ENCODE data around the gene DPF3. TPM values are rescaled to one million over a fixed set of nuclear protein-coding genes. Genes with fewer than 3 reads are reported as not detected.
A peak's percentile ranks its signal among the peaks of the same experiment; 100 is the strongest.

DPF3 gene
- total RNA-seq, 2 experiments from 2014 or later: 0.25 to 0.39 TPM

GRCh38 chr14:72812292-72812851 lies 81.5 kb downstream of the DPF3 start:
- Mint-ChIP-seq H3K4me3 (no peak overlapping the region), H3K27me3 (no peaks in the 10 kb centered on the region), H3K36me3 (ENCODE audit: low read depth) (no peaks in the 10 kb centered on the region), H3K27ac (no peak overlapping the region), H3K9me3 (ENCODE audit: low read depth) (no peaks in the 10 kb centered on the region), H3K4me1 (peaks cover 27% of the 10 kb centered on the region)
- POLR2A ChIA-PET: no interaction called here
- no peak for DNase-seq
- CTCF ChIA-PET: no interaction called here
- intact Hi-C loops (cut with DNase I, micrococcal nuclease): no loop called here
- no peak for ATAC-seq

GRCh38 chr14:72810201-72810600 lies 83.7 kb downstream of the DPF3 start:
- ATAC-seq (peak; percentile 99), DNase-seq (peak; percentile 75)
- Mint-ChIP-seq H3K27ac (peak overlapping the region; percentile 81), H3K9me3 (ENCODE audit: low read depth) (no peaks in the 10 kb centered on the region), H3K27me3 (no peaks in the 10 kb centered on the region), H3K36me3 (ENCODE audit: low read depth) (no peaks in the 10 kb centered on the region), H3K4me1 (peaks cover 23% of the 10 kb centered on the region), H3K4me3 (no peak overlapping the region)
- ChIA-PET POLR2A (no interaction called here), CTCF (no interaction called here)
- intact Hi-C loops (cut with DNase I, micrococcal nuclease): loop anchor here in 1 of 2 experiments (1.0 kb wide), 1 partner anchor 292 kb away; no protein-coding TSS in a partner anchor

- POLR2A ChIA-PET: no interaction called here
- Mint-ChIP-seq H3K4me3 (no peak overlapping the region), H3K27me3 (no peaks in the 10 kb centered on the region), H3K27ac (peak overlapping the region; percentile 53), H3K9me3 (ENCODE audit: low read depth) (no peaks in the 10 kb centered on the region), H3K4me1 (peaks cover 23% of the 10 kb centered on the region), H3K36me3 (ENCODE audit: low read depth) (no peaks in the 10 kb centered on the region)
- ATAC-seq (no peak), DNase-seq (no peak)
- CTCF ChIA-PET: interaction anchor here (0.6 to 0.9 kb wide), 2 partner anchors 12 to 128 kb away, joined by 3 read pairs; no protein-coding TSS in a partner anchor
- intact Hi-C loops (cut with DNase I, micrococcal nuclease): no loop called here
These were observed 84.8 kb downstream of the DPF3 start for GRCh38 chr14:72809063-72809462.

- H3K36me3 Mint-ChIP-seq (ENCODE audit: low read depth): no peaks in the 10 kb centered on the region
- CTCF ChIA-PET: interaction anchor here (0.6 to 1.2 kb wide), 5 partner anchors 8 to 291 kb away, joined by 3 read pairs; no protein-coding TSS in a partner anchor
- H3K9me3 Mint-ChIP-seq (ENCODE audit: low read depth): no peaks in the 10 kb centered on the region
These were observed 85.3 kb downstream of the DPF3 start for GRCh38 chr14:72808564-72808963.

GRCh38 chr14:72802588-72802946 lies 91.3 kb downstream of the DPF3 start:
- no peak for ATAC-seq
- H3K36me3 Mint-ChIP-seq (ENCODE audit: low read depth): no peaks in the 10 kb centered on the region
- no peak overlapping the region for H3K4me3 Mint-ChIP-seq
- CTCF ChIA-PET: no interaction called here
- POLR2A ChIA-PET: interaction anchor here (0.6 kb wide), 1 partner anchor 226 kb away, joined by 5 read pairs; no protein-coding TSS in a partner anchor
- peaks cover 3% of the 10 kb centered on the region for H3K9me3 Mint-ChIP-seq (ENCODE audit: low read depth)
- no peak overlapping the region for H3K27ac Mint-ChIP-seq
- DNase-seq: no peak
- H3K27me3 Mint-ChIP-seq: no peaks in the 10 kb centered on the region
- H3K4me1 Mint-ChIP-seq: peaks cover 6% of the 10 kb centered on the region
- intact Hi-C loops (cut with DNase I, micrococcal nuclease): no loop called here

More at GRCh38 chr14:72808564-72808963, 85.3 kb downstream of the DPF3 start:
- Mint-ChIP-seq H3K27me3 (no peaks in the 10 kb centered on the region), H3K4me3 (no peak overlapping the region), H3K27ac (no peak overlapping the region), H3K4me1 (peaks cover 23% of the 10 kb centered on the region)
- DNase-seq (no peak), ATAC-seq (no peak)
- POLR2A ChIA-PET: no interaction called here
- intact Hi-C loops (cut with DNase I, micrococcal nuclease): no loop called here

- Mint-ChIP-seq H3K4me3 (no peak overlapping the region), H3K36me3 (ENCODE audit: low read depth) (no peaks in the 10 kb centered on the region), H3K9me3 (ENCODE audit: low read depth) (peaks cover 3% of the 10 kb centered on the region), H3K27ac (no peak overlapping the region), H3K27me3 (no peaks in the 10 kb centered on the region), H3K4me1 (peaks cover 6% of the 10 kb centered on the region)
- intact Hi-C loops (cut with DNase I, micrococcal nuclease): no loop called here
- ATAC-seq (no peak), DNase-seq (no peak)
- ChIA-PET POLR2A (no interaction called here), CTCF (no interaction called here)
These were observed 91.9 kb downstream of the DPF3 start for GRCh38 chr14:72801836-72802587.

GRCh38 chr14:72801381-72801812 lies 92.5 kb downstream of the DPF3 start:
- Mint-ChIP-seq H3K27ac (peak overlapping the region; percentile 23), H3K4me1 (peaks cover 6% of the 10 kb centered on the region), H3K36me3 (ENCODE audit: low read depth) (no peaks in the 10 kb centered on the region), H3K9me3 (ENCODE audit: low read depth) (peaks cover 3% of the 10 kb centered on the region), H3K27me3 (no peaks in the 10 kb centered on the region), H3K4me3 (no peak overlapping the region)
- ChIA-PET CTCF (no interaction called here), POLR2A (no interaction called here)
- peak; percentile 17 for DNase-seq
- ATAC-seq: peak; percentile 97
- intact Hi-C loops (cut with DNase I, micrococcal nuclease): no loop called here

- POLR2A ChIA-PET: no interaction called here
- ATAC-seq (no peak), DNase-seq (no peak)
- CTCF ChIA-PET: no interaction called here
- Mint-ChIP-seq H3K4me3 (no peak overlapping the region), H3K36me3 (ENCODE audit: low read depth) (no peaks in the 10 kb centered on the region), H3K9me3 (ENCODE audit: low read depth) (peaks cover 3% of the 10 kb centered on the region), H3K27me3 (no peaks in the 10 kb centered on the region), H3K4me1 (peaks cover 6% of the 10 kb centered on the region), H3K27ac (no peak overlapping the region)
- intact Hi-C loops (cut with DNase I, micrococcal nuclease): no loop called here
These were observed 93.0 kb downstream of the DPF3 start for GRCh38 chr14:72800848-72801370.

- Mint-ChIP-seq H3K4me3 (no peak overlapping the region), H3K4me1 (peaks cover 6% of the 10 kb centered on the region), H3K36me3 (ENCODE audit: low read depth) (no peaks in the 10 kb centered on the region), H3K9me3 (ENCODE audit: low read depth) (peaks cover 3% of the 10 kb centered on the region), H3K27ac (no peak overlapping the region), H3K27me3 (no peaks in the 10 kb centered on the region)
- no peak for DNase-seq
- intact Hi-C loops (cut with DNase I, micrococcal nuclease): no loop called here
- ChIA-PET POLR2A (no interaction called here), CTCF (no interaction called here)
- ATAC-seq: no peak
These were observed 93.6 kb downstream of the DPF3 start for GRCh38 chr14:72800296-72800695.

GRCh38 chr14:72796935-72797334 lies 97.0 kb downstream of the DPF3 start:
- intact Hi-C loops (cut with DNase I, micrococcal nuclease): no loop called here
- H3K4me1 Mint-ChIP-seq: peaks cover 6% of the 10 kb centered on the region
- peaks cover 3% of the 10 kb centered on the region for H3K9me3 Mint-ChIP-seq (ENCODE audit: low read depth)
- ChIA-PET CTCF (interaction anchor here (0.6 to 1.0 kb wide), 2 partner anchors 10 to 12 kb away, joined by 3 read pairs; no protein-coding TSS in a partner anchor), POLR2A (interaction anchor here (0.6 kb wide), 1 partner anchor 771 kb away, joined by 3 read pairs; no protein-coding TSS in a partner anchor)
- H3K27me3 Mint-ChIP-seq: no peaks in the 10 kb centered on the region
- H3K4me3 Mint-ChIP-seq: no peak overlapping the region
- DNase-seq: no peak
- no peaks in the 10 kb centered on the region for H3K36me3 Mint-ChIP-seq (ENCODE audit: low read depth)
- no peak overlapping the region for H3K27ac Mint-ChIP-seq
- no peak for ATAC-seq

GRCh38 chr14:72793156-72793939 lies 100.6 kb downstream of the DPF3 start:
- Mint-ChIP-seq H3K4me1 (no peaks in the 10 kb centered on the region), H3K27ac (no peak overlapping the region), H3K27me3 (no peaks in the 10 kb centered on the region), H3K4me3 (no peak overlapping the region), H3K36me3 (ENCODE audit: low read depth) (no peaks in the 10 kb centered on the region), H3K9me3 (ENCODE audit: low read depth) (no peaks in the 10 kb centered on the region)
- DNase-seq (no peak), ATAC-seq (no peak)
- POLR2A ChIA-PET: interaction anchor here (0.6 kb wide), 1 partner anchor 10 kb away, joined by 3 read pairs; no protein-coding TSS in a partner anchor
- intact Hi-C loops (cut with DNase I, micrococcal nuclease): no loop called here
- CTCF ChIA-PET: interaction anchor here (0.8 kb wide), 1 partner anchor 111 kb away, joined by 3 read pairs; no protein-coding TSS in a partner anchor
